Body of pancreas (tissue), 4 donors: Measurements from ENCODE around the gene LAPTM5. TPM values are rescaled to one million over a fixed set of nuclear protein-coding genes. Genes with fewer than 3 reads are reported as not detected.

Experiments used
- ATAC-seq: fragments of 150-250 bp; one replicate; pipeline ENCODE4 v1.9.1; 2016
- DNase-seq, 4 donors: peaks; one replicate each; pipeline ENCODE4 v3.0.0-alpha.2; 2019
- H3K27ac ChIP-seq, 4 donors: fragments of 200-600 bp; sonication (generic); 1 replicate in 3 of 4; 2 replicates in 1 of 4; pipeline versions ENCODE4 v1.5.1 to v1.6.1; 2016 to 2019; ENCODE audit warnings: mild to moderate bottlenecking in 1 of 4, mixed read lengths in 1 of 4, moderate library complexity in 1 of 4
- H3K27me3 ChIP-seq, 2 donors: fragments of 200-600 bp; sonication (generic); one replicate each; pipeline ENCODE4 v1.6.0; 2016; ENCODE audit warnings: mild to moderate bottlenecking in 1 of 2
- H3K36me3 ChIP-seq, 2 donors: fragments of 200-600 bp; sonication (generic); replicated peaks in 1 of 2; 2 replicates each; pipeline ENCODE4 v1.5.1; 2016; ENCODE audit warnings: low read depth in 2 of 2; ENCODE audit not compliant: insufficient read depth in 1 of 2
- H3K4me1 ChIP-seq: fragments of 200-600 bp; sonication (generic); one replicate; pipeline ENCODE4 v1.6.0; 2016
- H3K4me3 ChIP-seq, 2 donors: fragments of 200-600 bp; sonication (generic); 1 replicate in 1 of 2; 2 replicates in 1 of 2; pipeline ENCODE4 v1.5.1; 2016 to 2019
- H3K9me3 ChIP-seq, 3 donors: fragments of 200-600 bp; sonication (generic); 1 replicate in 2 of 3; 2 replicates in 1 of 3; pipeline ENCODE4 v1.5.1; 2016
- POLR2A ChIP-seq, 3 donors: fragments of 450-650 bp; IDR thresholded peaks; one replicate each; pipeline ENCODE4 v1.6.1; 2016; ENCODE audit warnings: antibody characterized with exemption in 3 of 3, mild to moderate bottlenecking in 2 of 3
- WGBS, 2 donors: methylation state at CpG; one replicate each; pipeline ENCODE4 v1.1.5; 2017; 5-methylcytosine and 5-hydroxymethylcytosine counted together
- intact Hi-C: fragments of 100-400 bp; cut with DNase I; formaldehyde crosslinking; loops from one replicate; pipeline ENCODE4 v1.15.1; 2023
- total RNA-seq, 2 donors: library from RNA; depleted of rRNA; stranded (reverse); fragments of >200 nt; gene quantifications; one replicate each; pipeline ENCODE4 v1.1.0, GENCODE V29; 2016
- TF ChIP-seq, protein P1 (sequence below), 7 experiments: fragments of 450-650 bp in 4 of 7; fragments of 200-600 bp in 3 of 7; sonication (generic) in 3 of 7; IDR thresholded peaks; one replicate each; pipeline ENCODE4 v1.5.1; 2016 to 2019; ENCODE audit warnings: antibody characterized with exemption in 7 of 7

The LAPTM5 gene
- total RNA-seq, 2 donors from 2014 or later = 6.3 to 25.2 TPM

GRCh38 chr1:30723331-30723755, 34.2 kb downstream of the LAPTM5 start, which contains the start of gene MATN1:
Gene MATN1, minus strand, starts transcription at chr1:30723585. Its CDS starts 34 bp downstream, at chr1:30723551.
- intact Hi-C loops = loop anchor here (5.0 kb wide), 2 partner anchors 54 to 189 kb away; no protein-coding TSS in a partner anchor
- 85 to 100% methylated on average over 5 to 11 of the region's 14 CpGs for WGBS, 2 donors

DNA sequence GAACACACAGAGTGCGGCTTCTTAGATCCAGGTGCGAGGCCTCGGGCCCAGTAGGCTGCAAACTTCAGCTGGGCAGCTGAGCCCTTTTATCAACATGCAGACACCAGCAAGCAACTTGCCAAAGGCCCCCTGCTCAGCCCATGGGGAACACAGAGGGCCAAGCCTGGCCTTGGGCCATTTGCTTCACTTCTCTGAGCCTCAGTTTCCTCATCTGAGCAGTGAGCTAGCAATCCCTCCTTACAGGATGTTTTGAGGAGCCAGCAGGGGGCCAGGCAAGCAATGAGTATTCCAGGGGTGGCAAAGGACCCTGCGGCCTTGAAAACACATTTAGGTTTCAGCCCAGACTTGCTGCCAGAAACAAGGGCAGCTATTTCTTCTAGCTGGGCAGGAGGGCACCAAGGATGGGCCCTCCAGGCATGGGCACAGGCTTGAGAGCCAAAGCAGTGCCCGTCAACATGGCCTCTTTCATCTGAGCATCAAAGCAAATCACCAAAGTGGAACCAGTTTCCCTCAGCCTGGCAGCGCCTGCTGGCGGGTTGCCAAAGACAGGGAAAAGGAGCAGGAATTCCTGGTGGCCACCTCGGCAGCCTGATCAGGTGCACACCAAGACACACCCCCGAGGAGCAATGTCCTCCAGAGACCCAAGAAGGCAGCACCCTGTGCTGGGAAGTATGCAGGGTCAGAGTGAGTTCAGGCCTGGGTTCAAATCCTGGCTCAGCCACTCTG, 35.6 kb downstream of the LAPTM5 start:
- intact Hi-C loops = loop anchor here (5.0 kb wide), 2 partner anchors 55 to 190 kb away; no protein-coding TSS in a partner anchor
- Histone ChIP-seq H3K27ac (no peak overlapping the region), H3K4me1 (peaks cover 12% of the 10 kb centered on the region), H3K36me3 (peaks cover 0 to 4% of the 10 kb centered on the region in 2 donors), H3K9me3 (no peaks in the 10 kb centered on the region), H3K4me3 (no peak overlapping the region), H3K27me3 (no peaks in the 10 kb centered on the region)
- TF ChIP-seq, protein P1, sequence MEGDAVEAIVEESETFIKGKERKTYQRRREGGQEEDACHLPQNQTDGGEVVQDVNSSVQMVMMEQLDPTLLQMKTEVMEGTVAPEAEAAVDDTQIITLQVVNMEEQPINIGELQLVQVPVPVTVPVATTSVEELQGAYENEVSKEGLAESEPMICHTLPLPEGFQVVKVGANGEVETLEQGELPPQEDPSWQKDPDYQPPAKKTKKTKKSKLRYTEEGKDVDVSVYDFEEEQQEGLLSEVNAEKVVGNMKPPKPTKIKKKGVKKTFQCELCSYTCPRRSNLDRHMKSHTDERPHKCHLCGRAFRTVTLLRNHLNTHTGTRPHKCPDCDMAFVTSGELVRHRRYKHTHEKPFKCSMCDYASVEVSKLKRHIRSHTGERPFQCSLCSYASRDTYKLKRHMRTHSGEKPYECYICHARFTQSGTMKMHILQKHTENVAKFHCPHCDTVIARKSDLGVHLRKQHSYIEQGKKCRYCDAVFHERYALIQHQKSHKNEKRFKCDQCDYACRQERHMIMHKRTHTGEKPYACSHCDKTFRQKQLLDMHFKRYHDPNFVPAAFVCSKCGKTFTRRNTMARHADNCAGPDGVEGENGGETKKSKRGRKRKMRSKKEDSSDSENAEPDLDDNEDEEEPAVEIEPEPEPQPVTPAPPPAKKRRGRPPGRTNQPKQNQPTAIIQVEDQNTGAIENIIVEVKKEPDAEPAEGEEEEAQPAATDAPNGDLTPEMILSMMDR (IDR thresholded peaks at IDR 0.05) = no peak
- no peak for TF ChIP-seq POLR2A (IDR thresholded peaks at IDR 0.05)
- ATAC-seq (no peak), DNase-seq (peak in 2 of 4 donors; percentile 41 to 42)
- 59 to 100% methylated on average over 3 to 9 of the region's 9 CpGs for WGBS, 2 donors

More at GRCh38 chr1:30723331-30723755, 34.2 kb downstream of the LAPTM5 start, which contains the start of gene MATN1:
- Histone ChIP-seq H3K36me3 (peaks cover 0 to 4% of the 10 kb centered on the region in 2 donors), H3K9me3 (no peaks in the 10 kb centered on the region), H3K27ac (no peak within 1 kb of the TSS), H3K4me1 (peaks cover 12% of the 10 kb centered on the region), H3K27me3 (no peaks in the 10 kb centered on the region), H3K4me3 (no peak within 1 kb of the TSS)
- DNase-seq = no peak
- TF ChIP-seq, protein P1 (IDR thresholded peaks at IDR 0.05) = no peak
- ATAC-seq = no peak

DNA sequence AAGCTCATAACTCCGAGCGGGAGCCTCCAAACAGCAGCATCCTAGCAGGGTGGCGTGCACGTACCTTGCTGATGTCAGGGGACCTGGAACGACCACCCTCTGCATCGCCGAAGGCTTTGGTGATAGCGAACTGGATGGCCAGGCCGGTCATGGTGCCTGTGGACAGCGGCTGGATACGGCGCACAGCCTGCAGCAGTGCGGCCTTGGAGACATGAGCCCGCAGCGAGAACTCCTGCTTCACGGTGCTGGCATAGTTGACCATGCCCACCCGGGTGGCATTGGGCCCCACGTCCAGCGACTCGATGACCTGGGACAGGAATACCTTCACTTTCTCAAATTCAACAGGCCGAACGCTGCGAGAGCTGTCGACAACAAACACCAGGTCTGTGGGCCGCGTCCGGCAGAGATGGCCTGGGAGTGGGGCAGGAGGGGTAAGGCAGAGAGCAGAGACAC, 36.2 kb downstream of the LAPTM5 start:
- no peaks in the 10 kb centered on the region for H3K27me3 ChIP-seq
- peaks cover 12% of the 10 kb centered on the region for H3K4me1 ChIP-seq
- no peaks in the 10 kb centered on the region for H3K9me3 ChIP-seq
- peaks cover 0 to 4% of the 10 kb centered on the region in 2 donors for H3K36me3 ChIP-seq
- DNase-seq (no peak), ATAC-seq (no peak)
- WGBS, 2 donors = 92 to 93% methylated on average over 13 to 26 of the region's 27 CpGs
- intact Hi-C loops = loop anchor here (5.0 kb wide), 2 partner anchors 56 to 191 kb away; no protein-coding TSS in a partner anchor
- TF ChIP-seq, protein P1 (IDR thresholded peaks at IDR 0.05) = no peak
- TF ChIP-seq POLR2A (IDR thresholded peaks at IDR 0.05) = no peak
- no peak overlapping the region for H3K4me3 ChIP-seq
- no peak overlapping the region for H3K27ac ChIP-seq

GRCh38 chr1:30720271-30721223, 37.0 kb downstream of the LAPTM5 start:
- peaks cover 12% of the 10 kb centered on the region for H3K4me1 ChIP-seq
- ATAC-seq (no peak), DNase-seq (no peak)
- H3K27me3 ChIP-seq = no peaks in the 10 kb centered on the region
- no peak overlapping the region for H3K27ac ChIP-seq
- WGBS, 2 donors = 86% methylated on average over 16 of the region's 16 CpGs
- intact Hi-C loops = loop anchor here (5.0 kb wide), 2 partner anchors 57 to 192 kb away; no protein-coding TSS in a partner anchor
- H3K9me3 ChIP-seq = no peaks in the 10 kb centered on the region
- TF ChIP-seq, protein P1 (IDR thresholded peaks at IDR 0.05) = no peak
- TF ChIP-seq POLR2A (IDR thresholded peaks at IDR 0.05) = no peak
- peaks cover 0 to 4% of the 10 kb centered on the region in 2 donors for H3K36me3 ChIP-seq
- H3K4me3 ChIP-seq = no peak overlapping the region
